ENCODE data around the gene LUC7L3.
"Not testable (repeated sequence)": the region's sequence is repeated elsewhere in the genome, so short reads cannot be mapped to it uniquely, and the experiment has no call there.

- TF ChIP-seq CTCF, POLR2A (IDR thresholded peaks at IDR 0.05): not testable (repeated sequence)
Measured at GRCh38 chr17:50709053-50709452, 10.3 kb upstream of the LUC7L3 start.
